HepG2 (cell line): ENCODE data around the gene LTB4R2. TPM values are rescaled to one million over a fixed set of nuclear protein-coding genes. Genes with fewer than 3 reads are reported as not detected.

Experiments used
- ATAC-seq: fragments of 200-7000 bp; cut with Tn5 transposase; 3 replicates; pipeline ENCODE4 v1.9.1; 2020; ENCODE audit warnings: mild to moderate bottlenecking, moderate library complexity
- BruUV-seq: library from RNA; stranded (reverse); fragments of 400-500 nt; replicated peaks from 2 replicates; lab custom pipeline; 2021; lab: Mats Ljungman, UMichigan
- CTCF ChIA-PET: fragments of 300-600 bp; formaldehyde crosslinking; extraction: SDS; loops from one replicate; lab custom pipeline; 2021; ENCODE audit warnings: low total read pairs, inconsistent platforms, low intra/inter-chr PET ratio; lab: Yijun Ruan, JAX
- POLR2A ChIA-PET: fragments of 350-600 bp; sonication (Branson Sonifier 250); formaldehyde crosslinking; loops from one replicate; lab custom pipeline; 2020; ENCODE audit warnings: antibody characterized with exemption, inconsistent platforms; lab: Yijun Ruan, JAX
- DNase-seq: peaks from one replicate; pipeline ENCODE4 v3.0.0-alpha.2; 2015; ENCODE audit warnings: low spot score
- FAIRE-seq: peaks from 3 replicates; lab custom pipeline; 2011; peaks lifted over from hg19 to GRCh38; lab: Jason Lieb, UNC
- H2AFZ ChIP-seq: one replicate; pipeline ENCODE4 v1.6.1; 2011; ENCODE audit warnings: low read length, inconsistent platforms
- H3K27ac ChIP-seq: fragments of 300-600 bp; 3 replicates; pipeline ENCODE4 v1.8.0; 2011; ENCODE audit warnings: mixed run types, mild to moderate bottlenecking, mixed read lengths, low read length, inconsistent platforms; ENCODE audit not compliant: insufficient read depth; ENCODE audit errors: extremely low read length
- H3K27me3 ChIP-seq, 2 experiments: fragments of 200-600 bp in 1 of 2; 2 replicates in 1 of 2; 3 replicates in 1 of 2; pipeline versions ENCODE4 v1.6.0 to v1.8.0; 2011; ENCODE audit warnings: low read length in 2 of 2, mild to moderate bottlenecking in 2 of 2, moderate library complexity in 2 of 2, inconsistent platforms in 1 of 2; ENCODE audit not compliant: insufficient read depth in 2 of 2, control insufficient read depth in 1 of 2
- H3K36me3 ChIP-seq, 2 experiments: fragments of 200-600 bp in 1 of 2; replicated peaks in 1 of 2; 2 replicates in 1 of 2; 3 replicates in 1 of 2; pipeline versions ENCODE4 v1.5.1 to v1.8.0; 2011; ENCODE audit warnings: low read length in 2 of 2, inconsistent platforms in 1 of 2; ENCODE audit not compliant: insufficient read depth in 2 of 2, control insufficient read depth in 1 of 2
- H3K4me1 ChIP-seq: 2 replicates; pipeline ENCODE4 v1.5.1; 2012; ENCODE audit warnings: low read length, inconsistent platforms; ENCODE audit not compliant: insufficient read depth
- H3K4me2 ChIP-seq: 2 replicates; pipeline ENCODE4 v1.6.0; 2011; ENCODE audit warnings: low read depth, low read length, inconsistent platforms
- H3K4me3 ChIP-seq, 3 experiments: fragments of 200-600 bp in 1 of 3; sonication (generic), shearing (Covaris generic) in 1 of 3; replicated peaks in 1 of 3; 2 replicates each; pipeline ENCODE4 v1.5.1; 2011 to 2016; ENCODE audit warnings: low read length in 3 of 3, inconsistent platforms in 2 of 3, low read depth in 2 of 3, mild to moderate bottlenecking in 2 of 3, control low read depth in 1 of 3, mixed read lengths in 1 of 3; ENCODE audit not compliant: insufficient read depth in 1 of 3
- H3K79me2 ChIP-seq: one replicate; pipeline ENCODE4 v1.6.1; 2011; ENCODE audit warnings: low read length, inconsistent platforms; ENCODE audit not compliant: insufficient read depth
- H3K9ac ChIP-seq: 2 replicates; pipeline ENCODE4 v1.6.0; 2011; ENCODE audit warnings: mild to moderate bottlenecking, low read depth, low read length, inconsistent platforms; ENCODE audit not compliant: insufficient read depth
- H3K9me3 ChIP-seq: 2 replicates; pipeline ENCODE4 v1.5.1; 2012; ENCODE audit warnings: mild to moderate bottlenecking, low read length
- H4K20me1 ChIP-seq: 2 replicates; pipeline ENCODE4 v1.6.0; 2011; ENCODE audit warnings: inconsistent platforms, mild to moderate bottlenecking, low read length, moderate library complexity; ENCODE audit not compliant: insufficient read depth
- EED ChIP-seq: sonication (generic); formaldehyde crosslinking; IDR thresholded peaks from 2 replicates; pipeline ENCODE4 v1.5.0; 2020; ENCODE audit warnings: mild to moderate bottlenecking, missing genetic modification reagents
- FOXA3 ChIP-seq: IDR thresholded peaks from 2 replicates; pipeline ENCODE4 v1.6.1; 2016; ENCODE audit warnings: missing genetic modification reagents, missing compliant biosample characterization
- HNF4A ChIP-seq: sonication (generic); formaldehyde crosslinking; IDR thresholded peaks from 2 replicates; pipeline ENCODE4 v1.4.0; 2020; ENCODE audit warnings: missing genetic modification reagents
- HNRNPH1 ChIP-seq: fragments of 200-400 bp; formaldehyde crosslinking; optimal IDR thresholded peaks from 2 replicates; pipeline ENCODE3; 2017; ENCODE audit warnings: mild to moderate bottlenecking, low read depth, low read length
- KLF16 ChIP-seq, 2 experiments: sonication (generic) in 1 of 2; formaldehyde crosslinking in 1 of 2; IDR thresholded peaks; 2 replicates each; pipeline versions ENCODE4 v1.6.1 to v1.8.0; 2016 to 2023; ENCODE audit warnings: missing genetic modification reagents in 2 of 2, missing compliant biosample characterization in 1 of 2
- NCOA2 ChIP-seq: sonication (generic); formaldehyde crosslinking; IDR thresholded peaks from 2 replicates; pipeline ENCODE4 v1.8.0; 2022; ENCODE audit warnings: inconsistent platforms
- NFKBIZ ChIP-seq: IDR thresholded peaks from 2 replicates; pipeline ENCODE4 v1.6.1; 2018; ENCODE audit warnings: missing genetic modification reagents, missing compliant biosample characterization
- PBX2 ChIP-seq: IDR thresholded peaks from 2 replicates; pipeline ENCODE4 v1.6.1; 2016; ENCODE audit warnings: control low read depth
- PITX1 ChIP-seq: sonication (generic); formaldehyde crosslinking; IDR thresholded peaks from 2 replicates; pipeline ENCODE4 v1.5.1; 2020; ENCODE audit warnings: mild to moderate bottlenecking, missing genetic modification reagents
- PPARG ChIP-seq: conservative IDR thresholded peaks from 2 replicates; pipeline ENCODE4 v1.6.1; 2016; ENCODE audit warnings: missing biosample characterization, missing genetic modification reagents
- SAP130 ChIP-seq: IDR thresholded peaks from 2 replicates; pipeline ENCODE4 v1.6.1; 2016; ENCODE audit warnings: low read depth
- SIN3A ChIP-seq: IDR thresholded peaks from 2 replicates; pipeline ENCODE4 v1.6.1; 2011; ENCODE audit warnings: low read depth, mild to moderate bottlenecking, control low read depth, low read length, borderline replicate concordance
- SMYD3 ChIP-seq: sonication (generic); formaldehyde crosslinking; IDR thresholded peaks from 2 replicates; pipeline ENCODE4 v1.8.1; 2023; ENCODE audit warnings: mild to moderate bottlenecking, missing genetic modification reagents
- SP4 ChIP-seq: sonication (generic); formaldehyde crosslinking; IDR thresholded peaks from 2 replicates; pipeline ENCODE4 v1.8.1; 2023; ENCODE audit warnings: mild to moderate bottlenecking, missing genetic modification reagents
- SRF ChIP-seq: IDR thresholded peaks from 2 replicates; pipeline ENCODE4 v1.6.1; 2011; ENCODE audit warnings: mild to moderate bottlenecking, low read depth, low read length, moderate library complexity
- TSC22D2 ChIP-seq: sonication (generic); formaldehyde crosslinking; IDR thresholded peaks from 2 replicates; pipeline ENCODE4 v1.5.1; 2020; ENCODE audit warnings: missing genetic modification reagents, mild to moderate bottlenecking, borderline replicate concordance
- ZBTB44 ChIP-seq: sonication (generic); formaldehyde crosslinking; IDR thresholded peaks from 2 replicates; pipeline ENCODE4 v1.4.0; 2020; ENCODE audit warnings: missing genetic modification reagents
- ZFP91 ChIP-seq: sonication (generic); formaldehyde crosslinking; IDR thresholded peaks from 2 replicates; pipeline ENCODE4 v1.9.0; 2022; ENCODE audit warnings: missing genetic modification reagents, mild to moderate bottlenecking, borderline replicate concordance
- ZNF329 ChIP-seq: sonication (generic); formaldehyde crosslinking; IDR thresholded peaks from 2 replicates; pipeline ENCODE4 v1.9.0; 2021; ENCODE audit warnings: low read depth, mild to moderate bottlenecking, missing genetic modification reagents
- ZNF431 ChIP-seq: sonication (generic); formaldehyde crosslinking; IDR thresholded peaks from 2 replicates; pipeline ENCODE4 v1.9.0; 2022; ENCODE audit warnings: missing genetic modification reagents, low read depth, mild to moderate bottlenecking, borderline replicate concordance
- ZNF44 ChIP-seq: sonication (generic); formaldehyde crosslinking; IDR thresholded peaks from 2 replicates; pipeline ENCODE4 v1.5.1; 2020; ENCODE audit warnings: mild to moderate bottlenecking, missing genetic modification reagents
- WGBS: methylation state at CpG from one replicate; pipeline ENCODE4 v1.1.6; 2017; ENCODE audit warnings: low lambda C conversion rate; 5-methylcytosine and 5-hydroxymethylcytosine counted together
- in situ Hi-C: cut with HindIII; loops from 2 replicates; pipeline ENCODE4 v1.10.0; 2017; ENCODE audit warnings: low pct_unique_long_range_greater_than_20kb; ENCODE audit not compliant: extremely low pct_ligation_motif_present
- intact Hi-C: fragments of 100-400 bp; cut with micrococcal nuclease; formaldehyde crosslinking; loops from one replicate; pipeline ENCODE4 v1.10.0; 2022; ENCODE audit not compliant: unreplicated experiment
- polyA plus RNA-seq, 8 experiments: library from polyadenylated mRNA; depleted of rRNA in 3 of 8; stranded (reverse) in 7 of 8; unstranded in 1 of 8; fragments of >200 nt; fragmentation: Illumina TruSeq in 4 of 8; extraction: Trizol in 4 of 8; gene quantifications; 2 replicates each; pipeline versions ENCODE4 v1.2.1 to v1.2.3, GENCODE V29; 2011 to 2016; ENCODE audit warnings: low read depth in 4 of 8, missing spikeins in 1 of 8, mixed read lengths in 1 of 8; ENCODE audit not compliant: insufficient read depth in 1 of 8
- total RNA-seq, 5 experiments: library from RNA; depleted of rRNA; stranded (reverse); fragments of >200 nt; fragmentation: Illumina TruSeq; extraction: Trizol; gene quantifications; 2 replicates each; pipeline ENCODE4 v1.2.3, GENCODE V29; 2016; ENCODE audit warnings: low read depth in 1 of 5

The LTB4R2 gene
- total and polyA plus RNA-seq, 2 of the 13 experiments (the other 11 are each of a cell fraction or from before 2014, with no cell fraction given): 3.9 to 6.9 TPM

- no peaks in the 10 kb centered on the region for H3K9me3 ChIP-seq
- H3K27me3 ChIP-seq: peaks cover 6 to 37% of the 10 kb centered on the region in 2 experiments; a peak in 4 of 5 replicates
- BruUV-seq: no TSS peak
- peaks cover 39% of the 10 kb centered on the region for H3K4me1 ChIP-seq
- DNase-seq (peak; percentile 54), ATAC-seq (peak; percentile 55), FAIRE-seq (peak; percentile 66)
- peak overlapping the region; percentile 35 for H3K9ac ChIP-seq
- intact Hi-C loops (no loop called here), in situ Hi-C loops (no loop called here)
- ChIA-PET POLR2A (interaction anchor here (0.5 to 3.5 kb wide), 17 partner anchors 8 to 1067 kb away, joined by 3 to 57 read pairs (median 7); partner anchors contain the start of genes CBLN3, CHMP4A, CIDEB and DCAF11), CTCF (interaction anchor here (1.2 to 2.4 kb wide), 2 partner anchors 7 to 18 kb away, joined by 3 to 7 read pairs; partner anchors contain the start of gene CIDEB)
- 9% methylated on average over 10 of the region's 10 CpGs for WGBS
- peak overlapping the region; percentile 29 to 73 (median 40) for H3K4me3 ChIP-seq
- H3K36me3 ChIP-seq: no peaks in the 10 kb centered on the region
- no peak overlapping the region for H2AFZ ChIP-seq
- H3K4me2 ChIP-seq: peak overlapping the region; percentile 89
- H3K79me2 ChIP-seq: no peaks in the 10 kb centered on the region
- H4K20me1 ChIP-seq: no peaks in the 10 kb centered on the region
- H3K27ac ChIP-seq: peak overlapping the region; percentile 18
- TF ChIP-seq ZNF44 (CRISPR knock-in tag): 0 out of 2 replicates have a peak, but pooled peaks have one; percentile 31
- no peak for TF ChIP-seq ZBTB44 (CRISPR knock-in tag)
- TF ChIP-seq FOXA3 (CRISPR knock-in tag): peak; percentile 28; the same call in 1 of the 2 replicates
- TF ChIP-seq EED (CRISPR knock-in tag): no peak
- peak; percentile 70 for TF ChIP-seq HNF4A
- 0 out of 2 replicates have a peak, but pooled peaks have one; percentile 19 for TF ChIP-seq SP4
- TF ChIP-seq PPARG (CRISPR knock-in tag): 0 out of 2 replicates have a peak, but pooled peaks have one; percentile 10
- TF ChIP-seq SRF: peak; percentile 17; the same call in 1 of the 2 replicates
- 0 out of 2 replicates have a peak, but pooled peaks have one; percentile 10 for TF ChIP-seq NCOA2 (CRISPR knock-in tag)
- 0 out of 2 replicates have a peak, but pooled peaks have one; percentile 71 for TF ChIP-seq ZNF329
- peak; percentile 9; the same call in 1 of the 2 replicates for TF ChIP-seq NFKBIZ (CRISPR knock-in tag)
- 0 out of 2 replicates have a peak, but pooled peaks have one; percentile 26 for TF ChIP-seq PBX2
- TF ChIP-seq PITX1 (CRISPR knock-in tag): no peak; the same call in none of the 2 replicates
- 0 out of 2 replicates have a peak, but pooled peaks have one; percentile 14 for TF ChIP-seq SMYD3 (CRISPR knock-in tag)
- TF ChIP-seq ZNF431 (CRISPR knock-in tag): peak; percentile 46; the same call in 1 of the 2 replicates
- peak; percentile 3; the same call in 1 of the 2 replicates for TF ChIP-seq SAP130
- TF ChIP-seq ZFP91 (CRISPR knock-in tag): no peak
- peak; percentile 11; the same call in 1 of the 2 replicates for TF ChIP-seq TSC22D2 (CRISPR knock-in tag)
- TF ChIP-seq KLF16 (CRISPR knock-in tag; IDR thresholded peaks at IDR 0.05): no peak
- TF ChIP-seq SIN3A: 0 out of 2 replicates have a peak, but pooled peaks have one; percentile 62
- TF ChIP-seq HNRNPH1: peak; percentile 10
These were observed 5.4 kb downstream of the LTB4R2 start for GRCh38 chr14:24315243-24315806.
